NCI-H1048 (cell line): ENCODE measurements around the gene ADAMTS2.

Experiments used
- DNase-seq: peaks from one replicate; lab custom pipeline; 2025; lab: John Stamatoyannopoulos, UW

ADAMTS2 gene

DNA sequence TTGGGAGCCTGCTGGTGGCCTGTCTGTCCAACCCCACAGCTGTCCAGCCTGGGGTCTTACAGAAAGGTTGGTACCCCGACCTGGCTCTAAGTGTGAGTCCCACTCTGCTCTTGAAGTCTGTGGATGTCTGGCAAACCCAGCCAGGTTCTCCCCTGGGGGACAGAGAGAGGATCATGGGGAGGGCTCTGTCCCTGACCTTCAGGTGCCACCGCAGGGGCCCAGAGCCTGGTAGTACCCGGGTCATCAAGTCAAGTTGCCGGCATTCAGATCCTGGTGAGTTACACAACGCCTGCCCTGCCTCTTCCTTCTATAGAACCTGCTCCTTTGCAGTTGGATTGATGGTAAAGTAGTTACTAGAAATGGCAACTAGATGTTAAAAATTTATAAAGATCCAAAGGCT, 66.7 kb downstream of the ADAMTS2 start:
- DNase-seq, result no peak

DNA sequence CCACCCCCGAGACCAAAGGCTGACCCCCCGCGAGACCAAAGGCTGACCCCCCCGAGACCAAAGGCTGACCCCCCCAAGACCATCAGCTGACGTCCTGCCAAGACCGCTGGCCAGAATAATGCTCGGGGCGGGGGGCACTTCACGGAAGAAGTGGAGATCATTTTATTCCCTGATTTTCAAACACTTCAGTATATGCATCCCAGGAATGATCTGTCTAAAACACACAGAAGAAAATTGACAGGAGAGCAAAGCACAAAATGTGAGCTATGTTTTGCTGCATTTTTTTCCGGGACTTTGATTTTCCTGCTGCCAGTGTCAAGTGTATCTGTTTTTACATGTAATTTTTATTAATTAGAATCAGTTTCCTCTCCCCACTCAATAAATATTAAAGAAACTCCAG, 67.1 kb downstream of the ADAMTS2 start:
- DNase-seq, result no peak

DNA sequence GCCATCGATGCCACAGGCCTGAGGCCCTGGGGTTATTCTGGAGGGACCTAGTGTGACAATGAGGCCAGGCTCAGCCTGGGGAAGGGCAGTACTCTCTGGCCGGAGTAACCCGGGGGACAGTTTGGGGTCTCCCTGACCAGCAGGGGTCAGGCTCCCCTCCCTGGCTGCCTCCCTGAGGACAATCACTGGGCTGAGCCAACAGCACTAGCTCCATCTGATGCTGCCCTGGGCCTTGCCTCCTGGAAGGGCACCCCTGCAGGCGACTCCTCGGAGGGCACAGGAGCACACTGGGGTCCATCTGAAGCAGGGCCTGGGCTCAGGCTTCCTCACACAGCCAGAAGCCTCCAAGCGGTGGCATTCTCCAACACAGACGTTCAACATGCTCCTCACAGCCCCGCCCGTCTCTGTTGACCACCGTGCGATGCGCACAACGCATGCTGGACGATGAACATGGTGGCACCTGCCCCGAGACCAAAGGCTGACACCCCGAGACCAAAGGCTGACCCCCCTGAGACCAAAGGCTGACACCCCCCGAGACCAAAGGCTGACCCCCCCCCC, 68.3 kb downstream of the ADAMTS2 start:
- DNase-seq, result no peak

DNA sequence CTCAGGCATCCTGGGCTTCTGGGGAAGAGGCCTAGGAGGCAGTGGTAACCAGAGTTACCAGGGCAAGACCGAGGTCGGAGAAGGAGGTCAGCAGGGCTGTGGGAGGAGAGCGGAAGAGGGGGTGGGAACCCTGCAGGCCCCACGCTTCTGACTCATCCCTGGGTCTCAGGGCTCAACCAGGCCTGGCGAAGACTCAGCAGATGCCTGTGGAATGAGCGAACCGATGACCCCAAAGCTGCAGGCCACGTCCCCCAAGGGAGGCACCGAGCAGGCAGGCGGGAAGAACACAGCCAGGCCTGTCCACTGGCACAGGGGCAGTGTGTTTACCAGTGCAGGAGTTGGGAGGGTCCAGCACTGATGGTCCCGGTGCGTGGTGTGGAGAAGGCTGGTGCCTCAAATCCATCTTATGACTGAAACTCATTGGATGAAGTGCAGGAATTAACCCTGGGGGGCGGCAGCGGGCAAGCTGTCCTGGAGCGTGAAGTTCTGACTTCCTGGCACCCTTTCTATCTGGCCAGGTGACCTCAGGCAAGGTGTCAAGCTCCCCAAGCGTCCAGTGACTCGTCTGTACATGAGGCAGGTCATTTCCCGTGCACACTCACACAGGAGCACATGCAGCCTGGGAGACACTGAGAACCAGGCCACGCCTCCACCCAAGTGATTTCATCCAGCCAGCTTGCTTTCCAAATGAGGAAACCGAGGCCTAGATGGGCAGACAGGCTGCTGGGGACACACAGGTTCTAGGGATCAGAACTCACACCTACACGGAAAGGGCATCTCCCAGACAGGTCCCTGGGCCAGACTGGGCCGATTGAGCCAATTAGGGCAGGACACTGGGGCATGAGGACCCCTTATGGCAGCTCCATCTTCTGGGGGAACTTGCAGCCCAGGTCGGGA, 69.1 kb downstream of the ADAMTS2 start:
- DNase-seq, result no peak

DNA sequence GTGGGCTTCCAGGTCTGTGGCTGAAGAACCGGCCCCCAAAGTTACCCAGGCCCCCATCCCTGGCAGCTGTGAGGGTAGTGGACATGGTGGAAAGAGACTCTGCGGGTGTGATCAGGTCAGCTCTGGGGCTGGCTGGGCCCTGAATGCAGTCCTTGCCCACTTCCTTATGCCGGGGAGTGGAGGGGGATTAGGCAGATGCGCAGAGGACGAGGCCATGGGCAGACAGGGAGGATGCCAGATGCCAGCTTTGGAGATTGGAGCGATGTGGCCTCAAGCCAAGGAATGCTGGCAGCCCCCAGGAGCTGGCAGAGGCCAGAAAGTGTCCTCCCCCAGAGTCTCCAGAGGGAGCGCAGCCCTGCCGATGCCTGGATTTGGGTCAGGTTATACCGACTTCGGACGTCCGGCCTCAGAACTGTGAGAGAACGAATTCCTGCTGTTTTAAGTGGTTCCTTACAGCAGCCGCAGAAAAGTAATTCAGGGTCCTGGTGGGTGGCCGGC, 69.8 kb downstream of the ADAMTS2 start:
- no peak for DNase-seq

DNA sequence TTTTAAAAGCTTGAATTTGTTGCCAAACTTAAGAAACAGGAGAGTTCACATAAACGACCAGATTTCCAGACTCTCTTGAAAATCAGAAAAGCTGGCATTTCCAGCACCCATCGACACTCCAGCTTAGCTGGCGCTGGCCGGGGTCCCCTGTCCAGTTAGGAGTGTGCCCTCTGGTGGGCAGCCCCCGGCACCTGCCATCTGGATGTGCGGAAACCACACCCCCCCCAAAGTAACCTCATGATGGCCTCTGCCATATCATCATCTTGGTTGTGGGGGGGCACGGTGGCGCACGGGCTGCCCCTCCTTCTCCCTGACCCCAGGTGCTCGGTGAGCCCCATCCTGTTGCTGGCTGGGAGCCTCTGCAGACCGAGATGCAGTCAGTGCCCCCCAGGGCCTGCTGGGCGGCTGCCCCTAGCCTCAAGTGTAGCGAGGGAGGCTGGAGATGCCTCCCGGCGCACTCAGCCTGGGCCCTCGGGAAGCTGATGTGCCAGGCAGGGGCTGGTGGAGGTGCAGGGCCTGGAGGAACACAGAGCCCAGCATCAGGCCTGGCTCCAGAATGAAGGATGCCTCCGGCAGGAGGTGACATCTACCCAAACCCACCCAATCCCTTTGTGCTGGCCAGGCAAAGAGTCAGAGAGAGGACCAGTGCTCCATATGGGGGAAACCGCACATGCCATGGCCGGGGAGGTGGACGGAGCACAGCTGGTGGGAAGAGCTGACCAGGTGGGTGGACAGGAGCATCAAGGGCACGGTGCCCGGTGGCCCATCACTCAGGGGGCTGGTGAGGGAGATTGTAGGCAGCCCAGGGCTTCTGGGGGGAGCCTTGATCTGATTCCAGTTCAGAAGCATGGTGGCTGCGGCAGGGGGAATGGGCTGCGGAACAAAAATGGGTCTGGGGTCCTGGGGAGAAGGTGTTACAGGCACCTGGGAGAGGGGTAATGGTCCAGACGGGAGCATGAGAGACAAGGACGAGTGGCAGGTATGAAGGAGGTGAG, 70.6 kb downstream of the ADAMTS2 start:
- no peak for DNase-seq

DNA sequence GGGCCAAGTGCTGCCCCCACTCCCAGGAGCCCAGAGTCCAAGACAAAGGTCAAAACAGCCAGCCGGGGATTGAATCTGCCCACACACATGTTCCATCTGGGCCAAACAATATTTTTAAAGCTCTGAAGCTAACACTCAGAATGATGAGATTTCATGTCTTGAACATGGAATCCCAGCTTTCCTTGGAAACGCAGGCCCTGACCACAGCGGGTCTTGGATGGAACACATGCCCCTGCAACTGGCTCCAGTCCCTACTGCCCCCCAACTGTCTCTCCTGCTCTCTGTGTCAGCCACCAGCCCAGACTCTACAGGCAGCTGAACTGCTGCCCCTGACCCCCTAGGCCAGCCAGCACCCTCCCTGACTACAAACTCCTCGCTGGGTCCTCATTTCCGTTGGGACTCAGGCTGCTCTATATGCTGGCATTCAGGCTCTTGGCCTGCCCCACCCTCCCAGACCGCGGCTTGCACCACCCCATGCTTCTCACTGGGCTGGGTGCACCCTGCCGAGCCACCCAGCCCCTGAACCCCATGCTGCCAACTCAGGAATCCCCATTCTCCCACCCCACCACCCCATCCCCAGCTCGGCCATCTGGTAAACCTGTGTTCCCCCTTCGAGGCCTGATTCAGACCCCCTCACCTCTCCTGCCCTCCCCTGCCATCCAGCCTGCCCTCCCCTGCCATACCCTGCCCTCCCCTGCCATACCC, 71.7 kb downstream of the ADAMTS2 start:
- no peak for DNase-seq

DNA sequence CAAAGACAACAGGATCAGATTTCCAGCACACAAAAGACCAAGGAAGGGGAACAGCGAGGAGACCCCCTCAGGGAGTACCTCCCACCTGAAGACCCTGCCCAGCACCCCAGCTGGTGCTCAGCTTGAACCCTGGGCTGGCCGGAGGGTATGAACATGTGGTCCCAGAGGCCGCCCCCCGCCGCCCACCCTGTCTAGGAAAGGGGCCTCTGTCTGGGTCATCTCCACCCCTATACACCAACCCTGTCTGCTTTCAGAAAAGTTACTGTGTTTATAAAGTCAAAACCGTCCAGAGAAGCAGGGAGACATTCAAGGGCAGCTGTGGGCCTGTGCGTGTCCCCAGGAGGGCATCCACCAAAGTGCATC, 72.2 kb downstream of the ADAMTS2 start:
- no peak for DNase-seq

DNA sequence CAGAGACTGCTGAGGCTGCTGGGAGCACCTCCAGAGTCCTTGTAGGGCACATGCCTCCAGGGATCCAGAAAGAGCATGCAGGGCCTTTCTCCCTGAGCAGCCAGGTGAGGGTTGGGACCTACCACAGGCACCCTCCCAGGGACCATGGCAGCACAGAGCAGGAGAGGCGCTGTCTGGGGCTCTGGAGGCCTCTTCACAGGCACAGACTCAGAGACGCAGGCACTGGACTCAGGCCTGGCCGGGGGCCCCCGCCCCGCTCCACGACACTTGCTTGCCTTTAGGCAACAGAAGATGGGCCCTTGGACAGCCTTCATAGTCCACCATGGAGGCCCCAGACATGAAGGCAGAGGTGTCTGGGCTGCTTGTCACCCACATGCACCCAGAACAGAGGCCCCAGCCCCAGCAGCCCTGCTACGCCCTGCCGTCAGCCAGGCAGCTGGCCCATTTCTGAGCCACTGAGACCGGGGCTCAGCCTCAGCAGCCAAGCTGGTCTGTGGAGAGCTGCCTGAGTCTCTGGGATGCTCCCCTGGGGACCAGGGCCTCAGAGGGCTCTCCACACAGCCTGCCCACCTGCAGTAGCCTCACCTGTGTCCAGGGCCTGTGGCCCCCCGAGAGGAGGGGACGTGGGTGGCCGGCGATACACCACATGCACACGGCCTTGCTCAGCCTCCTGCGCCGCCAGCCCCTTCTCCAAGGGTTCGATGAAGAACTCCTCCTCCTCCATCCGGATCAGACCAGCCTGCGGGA, 72.8 kb downstream of the ADAMTS2 start:
- no peak for DNase-seq

DNA sequence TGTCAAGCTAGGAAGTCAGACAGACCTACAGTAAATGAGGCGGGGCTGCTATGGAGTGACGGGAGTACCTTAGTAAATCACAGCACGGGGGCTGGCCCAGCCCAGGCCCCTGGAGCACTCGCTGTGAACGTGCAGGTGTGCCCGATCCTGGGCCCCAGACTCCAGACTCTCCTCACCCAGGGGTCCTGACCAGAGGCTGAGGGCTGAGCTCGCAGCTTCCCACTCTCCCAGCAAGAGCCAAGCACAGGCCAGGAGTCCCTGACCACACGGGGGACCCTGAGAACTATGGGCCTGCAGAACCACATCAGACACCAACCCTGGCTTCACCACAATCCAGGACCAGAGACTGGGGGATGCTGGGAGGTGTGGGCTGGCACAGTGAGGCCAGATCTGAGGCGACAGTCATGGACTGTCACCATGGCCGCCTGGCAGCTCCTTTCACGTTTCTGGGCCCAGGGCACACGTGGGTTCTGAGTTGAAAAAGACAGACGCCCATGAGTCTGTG, 73.4 kb downstream of the ADAMTS2 start:
- DNase-seq, result no peak

DNA sequence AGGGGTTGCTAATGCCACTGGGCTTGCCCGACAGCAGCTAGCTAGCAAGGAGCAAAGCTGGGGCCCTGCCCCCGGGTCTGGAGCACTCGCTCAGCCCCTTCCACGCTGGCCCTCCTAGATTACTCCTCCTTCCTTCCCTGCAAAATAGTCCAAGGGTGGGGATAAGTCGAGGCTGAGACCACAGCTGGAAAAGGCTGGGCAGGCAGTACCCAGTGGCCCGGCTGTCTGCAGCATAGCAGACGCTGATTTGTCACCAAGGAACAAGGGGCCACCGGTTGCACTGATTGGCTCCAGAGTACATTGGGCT, 73.9 kb downstream of the ADAMTS2 start:
- DNase-seq, result no peak

DNA sequence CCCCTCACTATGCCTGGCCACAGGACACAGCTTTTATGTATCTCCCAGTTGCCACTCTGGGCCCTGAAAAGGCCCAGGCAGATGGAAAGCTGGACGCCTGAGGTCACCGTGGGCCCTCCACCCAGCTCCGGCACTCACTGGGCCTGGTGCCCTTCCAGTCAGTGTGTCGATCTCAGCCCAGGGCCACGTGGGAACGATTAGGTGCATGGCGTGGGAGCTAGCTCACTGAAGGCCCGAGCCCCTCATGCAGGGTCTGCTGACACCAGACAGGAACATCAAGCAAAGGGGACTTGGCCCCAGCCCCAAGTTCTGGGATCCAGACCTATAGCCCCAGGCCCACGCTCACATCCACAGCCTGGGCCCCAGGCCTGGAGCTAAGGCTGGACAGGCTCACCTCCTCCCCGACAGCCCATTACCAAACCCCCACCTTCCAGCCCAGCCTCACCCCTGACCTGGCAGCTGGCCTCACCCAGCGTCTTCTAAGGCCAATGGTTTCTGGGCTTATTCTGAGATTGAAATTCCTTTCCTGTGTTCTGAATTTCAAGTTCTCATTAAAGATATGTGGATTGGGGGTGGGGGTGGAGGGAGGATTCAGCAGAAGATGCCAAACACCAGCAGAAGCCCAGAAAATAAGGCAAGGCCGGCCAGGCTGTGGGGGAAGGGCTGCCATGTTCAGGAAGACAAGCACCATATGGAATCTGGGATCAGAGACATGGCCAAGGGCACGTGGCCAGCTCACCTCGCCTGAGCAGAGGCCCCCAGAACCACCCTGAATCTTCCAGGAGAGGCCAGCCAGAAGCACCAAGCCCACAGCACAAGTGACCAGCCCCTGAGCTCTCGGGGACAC, 74.5 kb downstream of the ADAMTS2 start:
- no peak for DNase-seq

DNA sequence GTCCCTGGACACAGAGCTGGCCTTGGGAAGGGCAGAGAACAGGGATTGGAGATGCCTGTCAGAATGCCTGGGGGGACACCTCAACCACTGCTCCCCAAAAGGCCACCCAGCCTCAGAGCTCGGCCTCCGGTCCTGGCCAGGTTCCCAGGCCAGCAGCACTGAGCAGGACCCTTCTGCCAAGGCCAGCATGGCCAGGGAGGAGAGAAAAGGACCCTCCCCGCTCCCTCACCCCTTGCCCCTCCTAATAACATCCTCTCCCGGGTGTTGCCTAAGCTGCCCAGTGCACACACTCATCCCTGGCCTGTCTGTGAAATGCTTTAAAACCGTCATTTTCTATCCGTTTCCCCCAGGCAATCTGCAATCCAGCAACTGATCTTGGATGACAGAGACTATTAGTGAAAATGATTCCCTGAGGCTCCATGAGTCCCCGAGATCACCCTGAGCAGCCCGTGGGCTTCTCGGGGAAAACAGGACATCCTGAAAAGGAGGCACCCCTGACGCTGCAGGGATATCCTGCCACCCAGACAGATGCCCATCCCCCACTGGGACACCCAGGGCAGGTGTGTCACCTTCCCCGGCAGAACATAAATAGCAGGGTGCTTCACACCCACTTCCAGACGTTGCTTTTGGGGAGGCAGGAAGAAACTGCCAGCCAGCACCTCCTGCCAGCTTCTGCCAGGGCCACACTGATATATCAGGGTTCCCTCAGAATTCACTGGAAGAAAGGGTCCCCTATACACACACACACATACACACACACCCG, 75.3 kb downstream of the ADAMTS2 start:
- no peak for DNase-seq

DNA sequence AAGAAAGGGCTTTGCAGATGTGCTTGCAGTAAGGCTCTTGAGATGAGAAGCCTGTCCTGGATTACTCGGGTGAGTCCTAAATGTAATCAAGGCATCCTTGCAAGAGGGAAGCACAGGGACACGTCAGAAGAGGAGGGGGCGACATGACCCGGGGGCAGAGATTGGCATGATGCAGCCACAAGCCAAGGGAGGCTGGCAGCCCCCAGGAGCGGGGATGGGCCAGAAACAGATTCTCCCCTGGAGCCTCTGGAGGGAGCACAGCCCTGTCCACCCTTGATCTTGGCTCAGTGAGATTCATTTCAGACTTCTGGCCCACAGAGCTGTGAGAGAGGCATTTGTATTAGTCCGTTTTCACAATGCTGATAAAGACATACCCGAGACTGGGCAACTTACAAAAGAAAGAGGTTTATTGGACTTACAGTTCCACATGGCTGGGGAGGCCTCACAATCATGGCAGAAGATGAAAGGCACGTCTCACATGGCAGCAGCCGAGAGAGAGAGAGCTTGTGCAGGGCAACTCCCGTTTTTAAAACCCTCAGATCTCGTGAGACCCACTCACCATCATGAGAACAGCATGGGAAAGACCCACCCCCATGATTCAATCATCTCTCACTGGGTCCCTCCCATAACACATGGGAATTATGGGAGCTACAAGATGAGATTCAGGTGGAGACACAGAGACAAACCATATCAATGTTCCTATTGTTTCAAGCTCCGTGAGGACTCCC, 76.1 kb downstream of the ADAMTS2 start:
- no peak for DNase-seq

DNA sequence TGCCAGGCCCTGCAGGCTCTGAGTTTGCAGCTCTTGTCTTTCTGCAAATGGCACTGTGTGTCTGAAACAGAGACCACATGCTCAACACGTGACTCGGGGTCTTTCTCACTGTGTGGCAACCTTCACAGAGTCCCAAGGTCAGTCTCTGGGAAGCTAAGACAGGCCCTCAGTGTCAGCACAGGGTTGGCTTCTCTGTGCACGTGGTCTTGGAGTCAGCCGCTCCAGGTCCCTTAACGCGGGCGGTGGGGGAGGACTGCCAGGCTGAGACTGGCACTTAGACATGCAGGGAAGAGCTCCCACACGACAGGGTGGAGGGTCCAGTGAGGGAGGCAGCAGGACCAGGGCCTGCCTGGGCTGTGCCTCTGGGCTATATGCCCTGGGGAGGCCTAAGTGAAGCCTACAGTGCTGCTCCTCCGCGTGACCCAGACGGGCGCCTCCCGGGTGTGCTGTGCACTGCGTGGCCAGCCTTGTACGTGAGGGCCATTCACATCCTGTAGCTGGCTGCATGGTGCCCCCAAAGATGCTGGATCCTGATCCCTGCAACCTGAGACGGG, 76.8 kb downstream of the ADAMTS2 start:
- no peak for DNase-seq

DNA sequence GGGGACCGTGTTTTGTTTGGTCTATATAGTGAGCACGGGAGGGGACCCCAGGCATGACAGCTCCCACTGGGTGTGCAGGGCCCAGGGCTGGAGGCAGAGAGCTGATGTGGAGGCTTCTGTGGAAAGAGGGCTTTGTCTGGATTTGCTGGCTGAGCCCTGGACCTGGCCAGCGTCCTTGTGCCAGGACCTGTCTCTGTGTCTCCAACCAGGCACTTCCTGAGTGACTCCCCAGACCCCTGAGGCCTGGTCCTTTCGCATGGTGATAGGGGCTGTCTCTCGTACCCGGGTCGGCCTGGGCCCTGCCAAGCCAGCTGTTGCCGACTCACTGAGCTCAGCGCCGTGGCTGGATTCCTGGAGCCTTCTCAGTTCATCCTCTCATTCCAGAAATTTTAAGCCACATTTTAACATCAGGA, 77.6 kb downstream of the ADAMTS2 start:
- no peak for DNase-seq

DNA sequence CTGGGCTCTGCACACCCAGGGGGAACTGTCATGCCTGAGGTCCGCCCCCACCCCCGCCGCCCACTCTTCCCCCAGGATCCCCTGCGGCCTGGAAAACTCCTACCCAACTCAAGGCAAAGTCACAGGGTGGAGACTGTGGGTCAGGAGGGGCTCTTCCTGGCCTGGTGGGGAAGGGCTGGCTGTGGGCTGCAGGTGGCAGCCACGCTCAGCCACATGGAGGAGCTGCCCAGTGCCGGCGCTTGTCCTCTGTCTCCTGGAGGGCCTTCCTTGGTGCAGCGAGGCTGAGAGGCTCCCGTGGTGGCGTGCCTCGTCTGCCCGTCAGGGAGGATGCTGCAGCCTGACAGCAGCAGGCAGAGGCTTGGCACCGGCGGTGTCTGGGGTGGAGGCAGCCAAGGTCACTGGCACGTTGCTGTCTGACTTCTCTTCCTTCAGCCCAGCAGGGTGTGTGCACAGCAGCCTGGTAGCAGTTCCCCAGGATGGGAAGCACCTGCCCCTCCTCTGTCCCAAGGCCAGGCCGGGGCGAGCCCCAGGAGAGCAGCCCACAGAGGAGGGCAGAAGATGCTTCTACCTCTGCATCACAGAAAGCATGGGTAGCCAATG, 78.1 kb downstream of the ADAMTS2 start:
- no peak for DNase-seq
